Right cardiac atrium (tissue), 5 donors: Measurements from ENCODE around the gene MEIOB. TPM values are rescaled to one million over a fixed set of nuclear protein-coding genes. Genes with fewer than 3 reads are reported as not detected.
A peak's percentile ranks its signal among the peaks of the same experiment; 100 is the strongest.
"Not testable (repeated sequence)": the region's sequence is repeated elsewhere in the genome, so short reads cannot be mapped to it uniquely, and the experiment has no call there.

Experiments used
- ATAC-seq, 2 donors: fragments of 200-7000 bp; cut with Tn5 transposase; one replicate each; pipeline versions ENCODE4 v1.8.0 to v1.9.1; 2020; ENCODE audit warnings: moderate library complexity in 2 of 2, mild to moderate bottlenecking in 1 of 2
- DNase-seq, 3 donors: peaks; one replicate each; pipeline ENCODE4 v3.0.0-alpha.2; 2020
- H3K27ac ChIP-seq: one replicate; pipeline ENCODE4 v1.5.1; 2013; ENCODE audit warnings: mild to moderate bottlenecking, low read length, control low read depth, moderate library complexity
- H3K27me3 ChIP-seq: one replicate; pipeline ENCODE4 v1.6.1; 2013; ENCODE audit not compliant: control insufficient read depth, insufficient read depth
- H3K4me1 ChIP-seq: one replicate; pipeline ENCODE4 v1.6.1; 2013; ENCODE audit warnings: low read length; ENCODE audit not compliant: control insufficient read depth, insufficient read depth
- H3K4me3 ChIP-seq: one replicate; pipeline ENCODE4 v1.5.1; 2013; ENCODE audit warnings: low read length, control low read depth
- H3K9me3 ChIP-seq: one replicate; pipeline ENCODE4 v1.6.1; 2013; ENCODE audit warnings: low read length; ENCODE audit not compliant: control insufficient read depth
- WGBS: extraction: QIAGEN DNeasy Blood & Tissue Kit; methylation state at CpG from one replicate; pipeline ENCODE4 v1.1.7; 2013; 5-methylcytosine and 5-hydroxymethylcytosine counted together
- intact Hi-C, 4 donors: fragments of 100-400 bp; cut with DNase I; formaldehyde crosslinking; loops; one replicate each; pipeline versions ENCODE4 v1.11.0 to v1.14.0; 2022 to 2023
- long read RNA-seq, 4 donors: library from polyadenylated mRNA; unstranded; transcript quantifications; one replicate each; pipeline ENCODE4 v2.0.0, GENCODE V29; 2020 to 2021
- polyA plus RNA-seq: library from polyadenylated mRNA; stranded (reverse); fragments of 200-250 nt; gene quantifications from one replicate; pipeline ENCODE4 v1.2.3, GENCODE V29; 2013
- total RNA-seq, 4 donors: library from RNA; stranded (reverse); fragmentation: NEBNext Ultra II Directional; extraction: Animal tissue kit (Norgen Biotek cat#: 25700); gene quantifications; one replicate each; pipeline ENCODE4 v1.2.1, GENCODE V29; 2021
- donor health status: healthy with polysubstance abuse.
- donor health status: DM: no; HTN: yes; CAD: no.
- donor health status: DM: no; HTN: no; CAD: no.
- donor health status: DM: no; HTN: yes; CAD: no; lungs with severe emphysema.
- donor health status: DM: yes; HTN: yes; CAD: no.

MEIOB gene, protein sequence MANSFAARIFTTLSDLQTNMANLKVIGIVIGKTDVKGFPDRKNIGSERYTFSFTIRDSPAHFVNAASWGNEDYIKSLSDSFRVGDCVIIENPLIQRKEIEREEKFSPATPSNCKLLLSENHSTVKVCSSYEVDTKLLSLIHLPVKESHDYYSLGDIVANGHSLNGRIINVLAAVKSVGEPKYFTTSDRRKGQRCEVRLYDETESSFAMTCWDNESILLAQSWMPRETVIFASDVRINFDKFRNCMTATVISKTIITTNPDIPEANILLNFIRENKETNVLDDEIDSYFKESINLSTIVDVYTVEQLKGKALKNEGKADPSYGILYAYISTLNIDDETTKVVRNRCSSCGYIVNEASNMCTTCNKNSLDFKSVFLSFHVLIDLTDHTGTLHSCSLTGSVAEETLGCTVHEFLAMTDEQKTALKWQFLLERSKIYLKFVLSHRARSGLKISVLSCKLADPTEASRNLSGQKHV
- not detected for total RNA-seq
- polyA plus RNA-seq, result not detected
- long read RNA-seq, donor 1, result 0 reads
- long read RNA-seq, donor 2, result 0 reads
- long read RNA-seq, donor 3, result 0 reads
- long read RNA-seq, donor 4, partial matches to known transcripts, result 0 of 1 reads
- long read RNA-seq, donor 4, other reads (novel, unspliced or antisense), result 1 of 1 reads

GRCh38 chr16:1871974-1872635 lies at the start of gene MEIOB:
MEIOB (minus strand) TSS chr16:1872164; CDS start chr16:1868175, 3,989 bp downstream.
- Histone ChIP-seq H3K27me3 (no peaks in the 10 kb centered on the region), H3K4me1 (no peaks in the 10 kb centered on the region), H3K9me3 (no peaks in the 10 kb centered on the region), H3K27ac (no peak within 1 kb of the TSS), H3K4me3 (peak within 1 kb of the TSS; percentile 21)
- peak; percentile 20 to 73 (median 52) for DNase-seq
- intact Hi-C loops, result no loop called here
- peak; percentile 57 to 83 for ATAC-seq
- WGBS, result 8% methylated on average over 68 of the region's 68 CpGs

- ATAC-seq (no peak), DNase-seq (peak in 1 of 3 donors; percentile 46)
- H3K4me3 ChIP-seq, result no peak overlapping the region
- H3K9me3 ChIP-seq, result no peaks in the 10 kb centered on the region
- WGBS, result 13% methylated on average over 15 of the region's 15 CpGs
- no peaks in the 10 kb centered on the region for H3K27me3 ChIP-seq
- no peaks in the 10 kb centered on the region for H3K4me1 ChIP-seq
- intact Hi-C loops, result loop anchor here in 1 of 4 donors (10.0 kb wide), 1 partner anchor 56 kb away; no protein-coding TSS in a partner anchor
- H3K27ac ChIP-seq, result no peak overlapping the region
Measured at GRCh38 chr16:1920727-1921171, 48.8 kb upstream of the MEIOB start.

DNA sequence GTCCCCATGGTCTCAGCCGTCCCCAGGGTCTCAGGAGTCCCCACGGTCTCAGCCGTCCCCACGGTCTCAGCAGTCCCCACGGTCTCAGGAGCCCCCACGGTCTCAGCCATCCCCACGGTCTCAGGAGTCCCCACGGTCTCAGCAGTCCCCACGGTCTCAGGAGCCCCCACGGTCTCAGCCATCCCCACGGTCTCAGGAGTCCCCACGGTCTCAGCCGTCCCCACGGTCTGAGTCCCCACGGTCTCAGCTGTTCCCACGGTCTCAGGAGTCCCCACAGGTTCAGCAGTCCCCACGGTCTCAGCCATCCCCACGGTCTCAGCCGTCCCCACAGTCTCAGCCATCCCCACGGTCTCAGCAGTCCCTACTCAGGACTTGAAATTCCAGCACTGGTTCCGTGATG lies 48.2 kb upstream of the MEIOB start:
- peak in 1 of 3 donors; percentile 16 for DNase-seq
- intact Hi-C loops, result loop anchor here in 1 of 4 donors (10.0 kb wide), 1 partner anchor 55 kb away; no protein-coding TSS in a partner anchor
- ATAC-seq, H3K9me3 ChIP-seq, H3K4me3 ChIP-seq, H3K27ac ChIP-seq, H3K27me3 ChIP-seq, H3K4me1 ChIP-seq: not testable (repeated sequence)
- 66% methylated on average over 21 of the region's 21 CpGs for WGBS

GRCh38 chr16:1919327-1919998 lies 47.5 kb upstream of the MEIOB start:
- Histone ChIP-seq H3K4me3 (no peak overlapping the region), H3K27me3 (no peaks in the 10 kb centered on the region), H3K9me3 (no peaks in the 10 kb centered on the region), H3K4me1 (no peaks in the 10 kb centered on the region), H3K27ac (no peak overlapping the region)
- 31% methylated on average over 30 of the region's 30 CpGs for WGBS
- intact Hi-C loops, result no loop called here
- peak in 1 of 3 donors; percentile 35 for DNase-seq
- no peak for ATAC-seq

- DNase-seq (peak in 1 of 3 donors; percentile 25), ATAC-seq (no peak)
- Histone ChIP-seq H3K4me1 (no peaks in the 10 kb centered on the region), H3K9me3 (no peaks in the 10 kb centered on the region), H3K27me3 (no peaks in the 10 kb centered on the region), H3K27ac (no peak within 1 kb of the TSS), H3K4me3 (peak within 1 kb of the TSS; percentile 2)
- intact Hi-C loops, result no loop called here
- WGBS, result 3% methylated on average over 69 of the region's 71 CpGs
Measured at GRCh38 chr16:1918351-1919326, 46.7 kb upstream of the MEIOB start, which contains the start of gene HS3ST6. HS3ST6 (minus strand) TSS chr16:1918415; CDS start chr16:1918323, 92 bp downstream.

- H3K27me3 ChIP-seq, result no peaks in the 10 kb centered on the region
- H3K4me3 ChIP-seq, result peak overlapping the region; percentile 2
- intact Hi-C loops, result no loop called here
- H3K27ac ChIP-seq, result no peak overlapping the region
- no peaks in the 10 kb centered on the region for H3K4me1 ChIP-seq
- WGBS, result 2% methylated on average over 79 of the region's 81 CpGs
- ATAC-seq, result no peak
- DNase-seq, result peak in 1 of 3 donors; percentile 13
- H3K9me3 ChIP-seq, result no peaks in the 10 kb centered on the region
Measured at GRCh38 chr16:1917665-1918350, 45.8 kb upstream of the MEIOB start.

GRCh38 chr16:1917056-1917664 lies 45.2 kb upstream of the MEIOB start:
- no peaks in the 10 kb centered on the region for H3K27me3 ChIP-seq
- DNase-seq (peak in 1 of 3 donors; percentile 16), ATAC-seq (no peak)
- no peak overlapping the region for H3K4me3 ChIP-seq
- intact Hi-C loops, result no loop called here
- WGBS, result 6% methylated on average over 22 of the region's 22 CpGs
- no peaks in the 10 kb centered on the region for H3K9me3 ChIP-seq
- H3K27ac ChIP-seq, result no peak overlapping the region
- H3K4me1 ChIP-seq, result no peaks in the 10 kb centered on the region

GRCh38 chr16:1916640-1916990 lies 44.7 kb upstream of the MEIOB start:
- H3K4me3 ChIP-seq, result no peak overlapping the region
- DNase-seq (no peak), ATAC-seq (no peak)
- no peaks in the 10 kb centered on the region for H3K4me1 ChIP-seq
- no peak overlapping the region for H3K27ac ChIP-seq
- no peaks in the 10 kb centered on the region for H3K27me3 ChIP-seq
- 2% methylated on average over 5 of the region's 5 CpGs for WGBS
- intact Hi-C loops, result no loop called here
- H3K9me3 ChIP-seq, result no peaks in the 10 kb centered on the region
